ENCODE results near the gene CBR4. TPM values are rescaled to one million over a fixed set of nuclear protein-coding genes. Genes with fewer than 3 reads are reported as not detected.
A peak's percentile ranks its signal among the peaks of the same experiment; 100 is the strongest.

The CBR4 gene
- total and polyA plus RNA-seq, 2 experiments from 2014 or later: 9.9 to 14.7 TPM

DNA sequence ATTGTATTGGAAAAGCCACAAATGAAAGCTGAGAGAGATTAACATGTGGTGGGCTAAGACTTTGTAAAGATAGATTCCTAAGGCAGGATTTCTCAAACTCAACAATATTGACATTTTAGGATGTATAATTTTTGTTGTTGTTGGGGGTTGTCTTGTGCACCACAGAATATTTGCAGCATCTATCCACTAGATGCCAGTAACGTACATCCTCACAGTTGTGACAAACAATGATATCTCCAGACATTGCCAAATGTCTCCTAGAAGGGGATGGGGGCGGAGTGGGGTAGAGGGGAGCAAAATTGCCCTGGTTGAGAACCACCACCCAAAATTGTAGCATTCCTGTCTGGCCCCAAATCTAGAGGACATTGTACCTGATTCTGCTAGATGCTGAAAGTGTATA is 14.7 kb upstream of the CBR4 start:
- in situ Hi-C loops (cut with MboI): loop anchor here (5.0 kb wide), 1 partner anchor 463 kb away; no protein-coding TSS in a partner anchor
- no peak overlapping the region for H3K4me2 ChIP-seq (ENCODE audit: unreplicated experiment)
- H3K9me2 ChIP-seq (ENCODE audit: insufficient read depth): no peaks in the 10 kb centered on the region
- H3K79me2 ChIP-seq (ENCODE audit: insufficient read depth): no peaks in the 10 kb centered on the region
- H3K9me3 ChIP-seq (ENCODE audit: low read depth): no peaks in the 10 kb centered on the region
- 0 out of 2 replicates have a peak, but pooled peaks cover 3% of the 10 kb centered on the region for H3F3A ChIP-seq (ENCODE audit: insufficient read depth)
- H3K4me1 ChIP-seq (ENCODE audit: insufficient read depth): no peaks in the 10 kb centered on the region
- DNase-seq: peak; percentile 66
- H3K9ac ChIP-seq: no peak overlapping the region
- H3K27ac ChIP-seq: no peak overlapping the region
- H4K20me1 ChIP-seq (ENCODE audit: insufficient read depth): no peaks in the 10 kb centered on the region
- no peak overlapping the region for H3K4me3 ChIP-seq
- 7% methylated on average over 2 of the region's 2 CpGs for WGBS, 2 experiments (ENCODE audit: low coverage in 1 of 2, low lambda C conversion rate in 2 of 2, missing lambda C conversion rate in 2 of 2)
- no peak for TF ChIP-seq EZH2 (IDR thresholded peaks at IDR 0.05; ENCODE audit: insufficient read depth, poor library complexity, severe bottlenecking)
- no peaks in the 10 kb centered on the region for H3K27me3 ChIP-seq (replicated peaks; ENCODE audit: insufficient read depth)
- peak overlapping the region; percentile 20; the same call in 1 of the 2 replicates for H2AFZ ChIP-seq
- no peaks in the 10 kb centered on the region for H3K36me3 ChIP-seq (ENCODE audit: low read depth)

DNA sequence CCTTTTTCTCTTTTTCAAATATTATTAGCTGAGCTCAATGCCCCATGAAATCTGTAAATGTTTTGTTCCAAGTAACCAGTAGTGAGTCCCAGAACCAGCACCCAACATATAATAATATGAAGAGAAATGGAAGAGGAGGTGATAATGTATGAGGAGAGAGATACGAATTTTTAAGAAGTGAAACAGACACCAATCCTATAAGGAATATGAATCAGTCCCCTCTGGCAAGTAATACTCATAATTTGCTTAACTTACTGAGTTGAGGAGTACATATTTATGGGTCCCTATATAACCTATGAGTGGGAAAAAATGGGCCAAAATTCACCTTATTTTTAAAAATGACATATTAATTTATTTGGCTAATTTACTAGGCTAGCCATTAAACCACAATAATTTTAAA is 8.4 kb upstream of the CBR4 start:
- Histone ChIP-seq H3K4me2 (ENCODE audit: unreplicated experiment) (no peak overlapping the region), H3K9me3 (ENCODE audit: low read depth) (no peaks in the 10 kb centered on the region), H2AFZ (no peak overlapping the region), H4K20me1 (ENCODE audit: insufficient read depth) (no peaks in the 10 kb centered on the region), H3K27me3 (replicated peaks; ENCODE audit: insufficient read depth) (no peaks in the 10 kb centered on the region), H3K27ac (no peak overlapping the region), H3K79me2 (ENCODE audit: insufficient read depth) (no peaks in the 10 kb centered on the region), H3K4me3 (no peak overlapping the region), H3F3A (ENCODE audit: insufficient read depth) (peaks cover 22% of the 10 kb centered on the region), H3K9ac (no peak overlapping the region), H3K36me3 (ENCODE audit: low read depth) (no peaks in the 10 kb centered on the region), H3K4me1 (ENCODE audit: insufficient read depth) (peaks cover 26% of the 10 kb centered on the region), H3K9me2 (ENCODE audit: insufficient read depth) (no peaks in the 10 kb centered on the region)
- TF ChIP-seq EZH2phosphoT487 (IDR thresholded peaks at IDR 0.05; ENCODE audit: insufficient read depth, low read depth) (no peak), EZH2 (IDR thresholded peaks at IDR 0.05; ENCODE audit: insufficient read depth, poor library complexity, severe bottlenecking) (no peak)
- 82 to 97% methylated on average over 1 of the region's 1 CpG for WGBS, 2 experiments (ENCODE audit: low coverage in 1 of 2, low lambda C conversion rate in 2 of 2, missing lambda C conversion rate in 2 of 2)
- in situ Hi-C loops (cut with MboI): no loop called here
- DNase-seq: no peak

- Histone ChIP-seq H3F3A (ENCODE audit: insufficient read depth) (peaks cover 22% of the 10 kb centered on the region), H3K27me3 (replicated peaks; ENCODE audit: insufficient read depth) (no peaks in the 10 kb centered on the region), H3K9me2 (ENCODE audit: insufficient read depth) (no peaks in the 10 kb centered on the region), H2AFZ (no peak overlapping the region), H3K36me3 (ENCODE audit: low read depth) (no peaks in the 10 kb centered on the region), H3K79me2 (ENCODE audit: insufficient read depth) (no peaks in the 10 kb centered on the region), H3K27ac (no peak overlapping the region), H3K4me2 (ENCODE audit: unreplicated experiment) (no peak overlapping the region), H3K9me3 (ENCODE audit: low read depth) (no peaks in the 10 kb centered on the region), H4K20me1 (ENCODE audit: insufficient read depth) (no peaks in the 10 kb centered on the region), H3K4me1 (ENCODE audit: insufficient read depth) (peaks cover 26% of the 10 kb centered on the region), H3K9ac (no peak overlapping the region), H3K4me3 (no peak overlapping the region)
- TF ChIP-seq EZH2phosphoT487 (IDR thresholded peaks at IDR 0.05; ENCODE audit: insufficient read depth, low read depth): no peak
- TF ChIP-seq EZH2 (IDR thresholded peaks at IDR 0.05; ENCODE audit: insufficient read depth, poor library complexity, severe bottlenecking): no peak
- in situ Hi-C loops (cut with MboI): no loop called here
- WGBS, 2 experiments (ENCODE audit: low coverage in 1 of 2, low lambda C conversion rate in 2 of 2, missing lambda C conversion rate in 2 of 2): 82 to 88% methylated on average over 5 of the region's 5 CpGs
- no peak for DNase-seq
Observed at GRCh38 chr4:169017971-169018370, 7.9 kb upstream of the CBR4 start.

DNA sequence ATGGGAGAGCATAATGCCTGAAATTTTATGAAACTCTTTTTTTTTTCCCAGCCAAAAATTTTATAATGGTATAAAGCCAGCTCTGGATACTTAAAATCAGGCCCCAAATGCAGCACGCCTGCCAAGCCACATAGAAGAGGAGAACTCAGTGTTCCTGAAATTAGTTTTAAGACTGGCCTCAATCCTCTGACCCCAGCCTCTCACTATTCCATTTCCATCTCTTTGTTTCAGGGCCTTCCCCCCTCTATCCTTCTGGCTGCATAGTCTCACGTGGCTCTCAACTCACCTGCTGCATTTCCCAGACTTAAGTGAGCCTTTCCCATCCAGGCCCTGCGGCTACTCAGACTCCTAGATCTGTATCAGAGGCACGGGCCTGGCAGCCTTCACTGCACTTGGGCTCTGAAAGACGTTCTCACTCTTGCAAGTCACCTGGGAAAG is 5.2 kb upstream of the CBR4 start:
- TF ChIP-seq EZH2phosphoT487 (IDR thresholded peaks at IDR 0.05; ENCODE audit: insufficient read depth, low read depth): no peak
- no peak for TF ChIP-seq EZH2 (IDR thresholded peaks at IDR 0.05; ENCODE audit: insufficient read depth, poor library complexity, severe bottlenecking)
- H2AFZ ChIP-seq: peak overlapping the region; percentile 77

More for the DNA sequence above, 5.2 kb upstream of the CBR4 start:
- Histone ChIP-seq H3K27me3 (replicated peaks; ENCODE audit: insufficient read depth) (no peaks in the 10 kb centered on the region), H3K4me1 (ENCODE audit: insufficient read depth) (peaks cover 29% of the 10 kb centered on the region), H3K36me3 (ENCODE audit: low read depth) (no peaks in the 10 kb centered on the region), H3K4me2 (ENCODE audit: unreplicated experiment) (no peak overlapping the region), H3K4me3 (no peak overlapping the region), H3F3A (ENCODE audit: insufficient read depth) (peaks cover 22% of the 10 kb centered on the region), H3K9me2 (ENCODE audit: insufficient read depth) (no peaks in the 10 kb centered on the region), H3K9me3 (ENCODE audit: low read depth) (no peaks in the 10 kb centered on the region), H4K20me1 (ENCODE audit: insufficient read depth) (no peaks in the 10 kb centered on the region), H3K27ac (peak overlapping the region; percentile 70), H3K79me2 (ENCODE audit: insufficient read depth) (no peaks in the 10 kb centered on the region), H3K9ac (0 out of 2 replicates have a peak overlapping the region, but pooled peaks have one; percentile 35)
- peak; percentile 19 for DNase-seq
- in situ Hi-C loops (cut with MboI): no loop called here
- whole genome bisulfite sequencing, 2 experiments (ENCODE audit: low coverage in 1 of 2, low lambda C conversion rate in 2 of 2, missing lambda C conversion rate in 2 of 2): 39 to 52% methylated on average over 5 of the region's 5 CpGs

Data from GM23248 (cell line).